Glutamatergic neuron (in vitro differentiated cells): Measurements from ENCODE around the gene PAX3. TPM values are rescaled to one million over a fixed set of nuclear protein-coding genes. Genes with fewer than 3 reads are reported as not detected.

Source experiments
- DNase-seq: peaks from one replicate; pipeline ENCODE4 v3.0.0; 2022
- H3K27ac Mint-ChIP-seq: one replicate; pipeline ENCODE4 v1.8.0; 2020; ENCODE audit warnings: mild to moderate bottlenecking, mixed read lengths, inconsistent platforms; ENCODE audit not compliant: unreplicated experiment
- H3K27me3 Mint-ChIP-seq: one replicate; pipeline ENCODE4 v1.8.0; 2020; ENCODE audit warnings: mild to moderate bottlenecking, moderate library complexity, mixed read lengths, inconsistent platforms; ENCODE audit not compliant: unreplicated experiment
- H3K36me3 Mint-ChIP-seq: one replicate; pipeline ENCODE4 v1.8.0; 2020; ENCODE audit warnings: mild to moderate bottlenecking, mixed read lengths, inconsistent platforms; ENCODE audit not compliant: unreplicated experiment
- H3K4me1 Mint-ChIP-seq: one replicate; pipeline ENCODE4 v1.8.0; 2020; ENCODE audit warnings: mild to moderate bottlenecking, low read depth, mixed read lengths, inconsistent platforms; ENCODE audit not compliant: unreplicated experiment
- H3K4me3 Mint-ChIP-seq: one replicate; pipeline ENCODE4 v1.8.0; 2020; ENCODE audit warnings: mild to moderate bottlenecking, mixed read lengths, inconsistent platforms; ENCODE audit not compliant: unreplicated experiment
- H3K9me3 Mint-ChIP-seq: one replicate; pipeline ENCODE4 v1.8.0; 2020; ENCODE audit warnings: mild to moderate bottlenecking, moderate library complexity, mixed read lengths, inconsistent platforms; ENCODE audit not compliant: unreplicated experiment
- CTCF ChIP-seq: fragments of 200-600 bp; sonication (generic); IDR thresholded peaks from one replicate; pipeline ENCODE4 v1.5.0; 2021; ENCODE audit not compliant: partially characterized antibody, unreplicated experiment
- total RNA-seq: library from RNA; stranded (reverse); fragmentation: NEBNext Ultra II Directional; extraction: Animal tissue kit (Norgen Biotek cat#: 25700); gene quantifications from one replicate; pipeline ENCODE4 v1.2.1, GENCODE V29; 2021; ENCODE audit not compliant: unreplicated experiment

PAX3 gene
- total RNA-seq, 1 donor from 2014 or later, result 31.2 TPM

GRCh38 chr2:222320436-222321395, 21.9 kb upstream of the PAX3 start:
- Mint-ChIP-seq H3K9me3 (peaks cover 15% of the 10 kb centered on the region), H3K4me3 (peak overlapping the region; percentile 96), H3K27me3 (peaks cover 14% of the 10 kb centered on the region), H3K36me3 (peaks cover 4% of the 10 kb centered on the region), H3K4me1 (peaks cover 19% of the 10 kb centered on the region), H3K27ac (peak overlapping the region; percentile 97)
- DNase-seq, result peak; percentile 69
- no peak for TF ChIP-seq CTCF

- peaks cover 14% of the 10 kb centered on the region for H3K27me3 Mint-ChIP-seq
- H3K36me3 Mint-ChIP-seq, result peaks cover 4% of the 10 kb centered on the region
- no peak for TF ChIP-seq CTCF
- peak; percentile 76 for DNase-seq
- H3K9me3 Mint-ChIP-seq, result peaks cover 15% of the 10 kb centered on the region
- peaks cover 21% of the 10 kb centered on the region for H3K4me1 Mint-ChIP-seq
- peak overlapping the region; percentile 96 for H3K4me3 Mint-ChIP-seq
- H3K27ac Mint-ChIP-seq, result peak overlapping the region; percentile 97
These were observed 21.0 kb upstream of the PAX3 start for GRCh38 chr2:222319586-222320435.

GRCh38 chr2:222318712-222319585, 20.2 kb upstream of the PAX3 start:
- TF ChIP-seq CTCF, result peak; percentile 40
- Mint-ChIP-seq H3K36me3 (peaks cover 4% of the 10 kb centered on the region), H3K4me3 (peak overlapping the region; percentile 99), H3K27me3 (peaks cover 14% of the 10 kb centered on the region), H3K9me3 (peaks cover 18% of the 10 kb centered on the region), H3K4me1 (peaks cover 21% of the 10 kb centered on the region), H3K27ac (peak overlapping the region; percentile 99)
- peak; percentile 78 for DNase-seq

GRCh38 chr2:222318026-222318711, 19.4 kb upstream of the PAX3 start:
- H3K4me1 Mint-ChIP-seq, result peaks cover 21% of the 10 kb centered on the region
- no peak for TF ChIP-seq CTCF
- H3K9me3 Mint-ChIP-seq, result peaks cover 21% of the 10 kb centered on the region
- peak overlapping the region; percentile 99 for H3K27ac Mint-ChIP-seq
- peaks cover 19% of the 10 kb centered on the region for H3K27me3 Mint-ChIP-seq
- DNase-seq, result peak; percentile 92
- H3K4me3 Mint-ChIP-seq, result peak overlapping the region; percentile 99
- H3K36me3 Mint-ChIP-seq, result peaks cover 4% of the 10 kb centered on the region
